Activated T-helper 1 cell treated with anti-CD3 and anti-CD28 coated beads, Interleukin-2, amount 50 U/mL, for 16 hours (primary cell): ENCODE results near the gene KATNAL1.
A peak's percentile ranks its signal among the peaks of the same experiment; 100 is the strongest.

Experiments used
- DNase-seq, 2 donors: peaks; one replicate each; pipeline ENCODE4 v3.0.0-alpha.2; 2020; ENCODE audit warnings: low read depth in 1 of 2, low spot score in 1 of 2

Gene KATNAL1

DNA sequence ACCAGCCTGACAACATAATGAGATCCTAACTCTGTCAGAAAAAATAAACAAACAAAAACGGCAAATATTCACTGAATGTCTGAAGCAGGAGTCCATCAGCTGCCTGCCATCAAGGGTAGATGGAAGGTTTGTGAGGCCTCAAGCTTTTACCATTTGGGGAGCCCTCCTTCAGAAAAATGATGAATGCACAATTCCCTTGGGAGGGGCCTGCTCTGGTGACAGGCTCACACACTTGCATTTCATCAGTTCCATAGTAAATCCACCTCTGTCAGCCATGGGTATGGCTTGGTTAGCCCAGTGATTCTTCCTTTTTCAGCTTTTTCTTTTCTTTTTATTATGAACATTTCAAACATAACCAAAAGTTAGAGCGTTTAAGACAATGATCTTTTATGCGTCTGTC lies 26.3 kb upstream of the KATNAL1 start:
- DNase-seq: no peak

DNA sequence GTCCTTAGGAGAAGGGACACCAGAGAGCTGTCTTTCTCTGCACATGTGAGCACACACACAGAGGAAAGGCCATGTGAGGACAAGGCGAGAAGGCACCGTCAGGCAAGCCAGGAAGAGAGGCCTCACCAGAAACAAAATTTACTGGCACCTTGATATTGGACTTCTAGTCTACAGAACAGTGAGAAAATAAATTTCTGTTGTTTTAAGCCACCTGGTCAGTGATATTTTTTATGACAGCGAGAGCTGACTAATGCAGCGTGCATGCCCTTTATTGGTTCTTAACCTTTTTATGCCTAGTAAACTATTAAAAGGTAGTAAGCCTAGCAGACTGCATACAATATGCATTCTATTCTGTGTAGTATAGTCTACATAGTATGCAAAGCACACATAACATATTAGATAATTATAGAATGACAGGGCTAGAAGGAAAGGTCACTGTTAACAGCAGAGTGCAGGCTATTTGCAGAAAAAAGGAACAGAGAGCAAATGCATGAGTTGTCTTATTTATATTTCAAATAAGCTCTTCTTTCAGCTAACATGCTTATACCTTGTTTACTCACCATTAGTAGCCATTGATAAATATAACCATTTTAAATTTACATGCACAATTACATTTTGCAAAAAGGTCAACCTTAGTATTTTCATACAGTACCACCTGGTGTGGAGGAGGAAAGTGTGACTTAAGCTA lies 25.2 kb upstream of the KATNAL1 start:
- DNase-seq: no peak

DNA sequence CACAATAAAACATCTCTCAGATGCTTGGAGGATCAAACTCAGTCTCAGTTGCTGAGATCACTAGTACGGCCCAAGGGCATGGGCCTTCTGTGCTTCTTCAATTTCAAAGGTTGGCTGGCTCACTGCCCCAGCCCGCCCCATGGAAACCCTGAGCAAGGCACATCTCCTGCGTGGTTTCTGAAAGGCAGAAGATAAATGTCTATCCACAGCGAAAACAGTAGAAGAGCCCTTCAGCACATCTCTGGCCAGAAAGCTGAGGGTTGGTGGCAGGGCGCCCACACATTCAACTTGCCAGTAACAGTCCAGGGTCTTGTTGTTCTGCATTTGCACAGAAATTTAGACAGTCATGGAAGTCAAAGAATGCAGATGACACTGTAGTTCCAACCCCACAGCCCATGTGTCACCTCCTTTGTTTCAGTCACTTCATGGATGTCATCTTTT lies 24.0 kb upstream of the KATNAL1 start:
- no peak for DNase-seq

DNA sequence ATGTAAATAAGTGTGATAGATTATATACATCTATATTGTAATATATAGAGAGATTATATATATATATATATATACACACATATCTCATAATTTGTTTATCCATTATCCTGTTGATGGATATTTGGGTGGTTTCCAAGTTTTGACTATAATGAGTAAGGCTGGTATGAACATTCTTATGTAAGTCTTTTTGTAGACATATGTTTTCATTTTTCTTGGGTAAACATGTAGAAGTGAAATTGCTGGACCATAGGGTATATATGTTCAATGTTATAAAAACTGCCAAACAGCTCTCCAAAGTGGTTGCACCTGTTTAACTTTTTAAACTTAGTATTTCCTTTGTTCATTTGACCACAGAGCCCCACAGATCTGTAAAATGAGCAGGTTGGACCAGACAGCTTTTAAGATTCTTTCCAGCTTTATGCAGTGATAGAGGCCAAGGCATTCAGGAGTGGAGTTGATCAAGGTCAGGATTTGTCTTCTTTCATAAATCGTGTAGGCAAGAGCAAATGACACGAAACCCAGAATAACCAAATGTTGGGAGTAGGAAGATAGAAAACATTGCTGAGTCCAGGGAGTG lies 21.7 kb upstream of the KATNAL1 start:
- no peak for DNase-seq

DNA sequence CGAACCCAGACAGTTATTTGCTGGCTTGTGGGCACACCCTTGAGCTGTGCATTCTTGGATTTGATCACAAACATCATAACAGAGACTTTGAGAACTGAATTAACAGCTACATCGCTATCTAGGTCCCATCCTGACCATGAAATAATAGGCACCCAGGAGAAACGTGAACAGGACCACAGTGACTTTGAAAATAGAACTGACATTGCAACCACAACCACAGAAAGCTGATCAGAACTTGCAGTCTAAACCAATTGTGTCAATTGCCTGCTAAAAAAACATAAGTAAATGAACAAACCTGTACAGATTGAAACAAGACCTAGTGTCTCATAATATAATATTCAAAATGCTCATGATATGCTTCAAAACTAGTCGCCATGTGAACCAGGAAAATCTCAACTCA lies 18.3 kb upstream of the KATNAL1 start:
- DNase-seq: no peak

GRCh38 chr13:30323524-30323923 lies 16.2 kb upstream of the KATNAL1 start:
- no peak for DNase-seq

DNA sequence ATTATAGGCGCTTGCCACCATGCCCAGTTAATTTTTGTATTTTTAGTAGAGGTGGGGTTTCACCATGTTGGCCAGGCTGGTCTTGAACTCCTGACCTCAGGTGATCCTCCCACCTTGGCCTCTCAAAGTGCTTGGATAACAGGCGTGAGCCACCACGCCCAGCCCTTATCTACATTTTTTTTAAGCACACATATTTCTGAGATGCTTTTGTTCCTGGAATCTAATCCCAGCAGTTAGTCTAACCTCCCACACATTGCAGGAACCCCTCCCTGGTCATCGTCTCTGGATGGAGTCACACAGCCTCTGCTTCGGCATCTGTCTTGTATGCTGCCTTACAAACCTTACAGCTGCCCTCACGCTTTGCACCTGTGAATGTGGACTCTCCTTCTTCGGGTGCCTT lies 15.1 kb upstream of the KATNAL1 start:
- no peak for DNase-seq

DNA sequence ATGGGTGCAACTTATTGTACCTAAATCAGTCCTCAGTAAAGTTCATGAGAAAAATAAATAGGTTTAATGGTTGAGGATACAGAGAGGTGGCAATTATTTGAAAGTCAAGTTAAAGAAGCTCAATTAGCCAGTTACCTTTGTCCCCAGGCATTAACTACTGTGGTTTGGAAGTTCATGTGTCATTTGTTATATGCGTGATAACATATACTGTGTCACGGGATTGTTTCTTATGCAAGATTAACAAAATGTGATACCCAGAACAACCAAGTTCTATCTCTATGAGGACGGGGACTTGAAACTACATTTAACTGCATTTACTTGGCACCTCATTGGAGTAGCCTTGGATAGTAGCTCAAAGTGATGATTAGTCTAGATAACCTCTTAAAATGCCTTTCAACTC lies 13.9 kb upstream of the KATNAL1 start:
- no peak for DNase-seq

GRCh38 chr13:30319655-30320054 lies 12.3 kb upstream of the KATNAL1 start:
- no peak for DNase-seq

- DNase-seq: no peak
These were observed 11.8 kb upstream of the KATNAL1 start for GRCh38 chr13:30319130-30319529.

DNA sequence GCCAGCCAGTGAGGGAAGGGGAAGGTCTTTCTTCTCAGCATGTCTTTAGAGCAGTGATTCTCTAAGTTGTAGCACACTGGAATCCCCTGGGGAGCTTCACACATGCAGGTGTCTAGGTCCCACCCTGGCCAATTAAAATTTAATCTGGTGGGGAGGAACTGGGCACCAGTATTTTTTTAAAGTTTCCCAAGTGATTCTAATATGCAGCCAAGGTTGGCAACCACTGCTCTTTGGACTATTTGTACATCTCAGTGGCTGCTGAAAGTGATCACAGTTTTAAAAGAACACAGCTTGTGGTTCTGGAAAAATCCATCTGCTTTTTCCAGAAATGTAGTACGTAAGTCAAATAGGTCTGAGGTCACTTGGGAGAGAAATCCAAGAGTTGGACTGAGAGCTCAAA lies 10.7 kb upstream of the KATNAL1 start:
- no peak for DNase-seq

DNA sequence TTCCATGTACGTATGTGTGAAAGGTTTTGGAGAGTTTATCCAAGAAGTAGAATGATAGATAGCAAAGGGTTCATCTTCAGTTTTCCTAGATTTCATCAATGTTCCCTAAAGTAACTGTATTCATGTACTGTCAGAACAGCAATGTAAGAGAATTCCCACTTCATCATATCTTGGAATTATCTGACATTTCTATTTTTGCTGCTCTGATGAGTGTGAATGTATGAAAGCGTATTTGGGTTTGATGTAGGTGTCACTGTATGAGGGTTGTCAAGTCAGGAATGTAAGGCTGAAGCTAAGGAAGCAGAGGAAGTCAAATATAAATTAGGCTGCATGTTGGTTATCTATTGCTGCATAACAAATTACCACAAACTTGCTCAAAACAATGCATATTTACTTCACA lies 7.2 kb upstream of the KATNAL1 start:
- DNase-seq: no peak

DNA sequence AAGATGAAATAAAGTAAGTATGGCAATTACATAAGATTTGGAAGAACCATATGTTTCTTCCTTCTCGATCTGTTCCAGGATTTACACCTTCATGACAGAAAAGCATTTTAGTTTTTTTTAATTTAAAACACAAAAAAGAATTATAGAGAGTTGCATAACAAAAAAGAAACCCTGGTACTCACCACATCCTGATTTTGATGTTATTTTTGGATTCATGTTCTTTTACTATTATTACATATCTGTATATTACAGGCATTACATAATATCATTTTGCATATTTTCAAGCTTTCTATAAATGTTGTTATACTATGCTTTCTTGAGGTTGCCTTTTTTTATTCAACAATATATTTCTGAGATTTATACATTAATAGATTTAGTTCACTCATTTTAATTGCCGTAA lies 6.7 kb upstream of the KATNAL1 start:
- no peak for DNase-seq

DNA sequence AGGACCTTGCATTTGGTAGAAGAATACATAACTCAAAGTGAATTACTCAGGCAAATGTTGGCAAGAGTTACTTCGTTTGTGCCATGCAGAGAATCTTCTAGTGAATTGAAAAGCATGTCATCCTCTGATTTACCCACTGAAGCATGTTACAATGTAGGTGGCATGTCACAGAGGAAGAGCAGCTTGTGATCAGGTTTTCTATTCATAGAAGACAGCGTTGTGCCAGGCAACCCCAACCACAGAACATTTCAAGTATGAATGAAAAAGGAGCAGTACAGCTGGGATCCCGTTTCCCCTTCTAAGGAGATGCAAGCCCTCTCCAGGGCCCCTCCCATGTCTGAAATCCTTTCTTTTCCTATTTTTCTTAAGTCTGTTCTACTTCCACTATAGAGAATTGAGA lies 6.0 kb upstream of the KATNAL1 start:
- DNase-seq: no peak

GRCh38 chr13:30312904-30313303 lies 5.6 kb upstream of the KATNAL1 start:
- no peak for DNase-seq

DNA sequence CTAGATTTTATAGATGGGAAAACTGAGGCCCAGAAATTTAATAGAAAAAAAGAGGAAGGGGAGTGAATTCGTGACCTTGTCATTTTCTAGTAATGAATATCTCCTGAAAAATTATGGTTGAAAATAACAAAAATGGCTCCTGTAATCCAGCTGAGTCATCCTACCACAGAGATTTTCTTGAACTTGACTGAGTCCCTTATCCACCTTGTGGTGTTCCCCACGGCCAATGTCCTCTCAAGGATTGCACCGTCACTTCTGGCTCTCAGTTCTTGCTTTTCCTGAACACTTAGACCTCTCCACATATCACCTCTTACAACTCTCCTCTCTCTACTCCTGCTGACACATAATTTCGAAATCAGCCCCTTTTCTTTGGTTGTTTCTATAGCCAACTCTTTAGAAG lies 1.2 kb upstream of the KATNAL1 start:
- no peak for DNase-seq

GRCh38 chr13:30307971-30308290 lies 580 bp upstream of the KATNAL1 start:
- no peak for DNase-seq

DNA sequence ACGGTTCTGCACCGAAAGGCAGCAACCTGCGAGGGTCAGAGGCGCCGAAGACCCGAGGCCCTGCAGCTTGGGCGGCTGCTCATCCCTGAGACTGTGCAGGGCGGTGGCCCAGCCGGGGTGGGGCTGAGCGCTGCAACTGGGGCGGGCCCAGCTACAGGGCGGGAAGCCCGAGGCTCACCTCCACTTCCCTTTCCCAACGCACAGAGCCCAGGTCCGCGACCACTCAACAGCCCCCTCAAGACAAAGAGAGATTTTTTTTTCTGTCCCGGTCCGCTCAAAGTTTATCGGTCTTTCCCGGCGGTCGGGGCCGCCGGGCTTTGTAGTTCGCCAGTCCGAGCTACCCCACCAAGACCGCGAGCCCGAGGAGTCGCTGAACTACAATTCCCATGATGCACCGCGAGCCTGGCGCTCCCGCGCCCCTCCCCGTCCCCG lies 573 bp downstream of the KATNAL1 start:
- DNase-seq: peak; percentile 74 to 83

GRCh38 chr13:30305456-30305970 lies 1.8 kb downstream of the KATNAL1 start:
- no peak for DNase-seq

DNA sequence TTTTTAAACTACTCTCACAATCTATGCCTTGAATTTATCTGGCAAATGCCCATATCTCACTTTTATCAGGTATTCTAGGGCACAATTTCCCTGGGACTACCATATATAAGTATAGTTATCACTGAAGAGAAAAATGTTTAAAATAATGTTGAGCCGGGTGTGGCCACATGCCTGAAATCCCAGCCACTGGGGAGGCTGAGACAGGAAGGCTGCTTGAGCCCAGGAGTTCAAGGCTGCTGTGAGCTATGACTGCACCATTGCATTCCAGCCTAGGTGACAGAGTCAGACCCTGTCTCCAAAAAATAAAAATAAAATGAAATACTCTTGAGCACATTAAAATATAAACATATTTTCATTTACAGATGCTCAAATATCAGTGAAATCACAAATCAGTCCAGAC lies 4.1 kb downstream of the KATNAL1 start:
- no peak for DNase-seq

DNA sequence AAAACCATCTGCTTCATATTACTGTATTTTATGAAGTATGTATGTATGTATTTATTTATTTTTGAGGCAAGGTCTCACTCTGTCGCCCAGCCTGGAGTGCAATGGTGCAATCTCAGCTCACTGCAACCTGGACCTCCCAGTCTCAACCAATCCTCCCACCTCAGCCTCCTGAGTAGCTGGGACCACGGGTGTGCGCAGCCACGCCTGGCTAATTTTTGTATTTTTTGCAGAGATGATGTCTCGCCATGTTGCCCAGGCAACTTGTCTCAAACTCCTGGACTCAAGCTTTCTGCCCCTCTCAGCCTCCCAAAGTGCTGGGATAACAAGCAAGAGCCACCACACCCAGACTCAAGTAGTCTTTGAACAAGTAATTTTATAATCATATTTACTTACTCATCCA lies 5.5 kb downstream of the KATNAL1 start:
- DNase-seq: no peak

DNA sequence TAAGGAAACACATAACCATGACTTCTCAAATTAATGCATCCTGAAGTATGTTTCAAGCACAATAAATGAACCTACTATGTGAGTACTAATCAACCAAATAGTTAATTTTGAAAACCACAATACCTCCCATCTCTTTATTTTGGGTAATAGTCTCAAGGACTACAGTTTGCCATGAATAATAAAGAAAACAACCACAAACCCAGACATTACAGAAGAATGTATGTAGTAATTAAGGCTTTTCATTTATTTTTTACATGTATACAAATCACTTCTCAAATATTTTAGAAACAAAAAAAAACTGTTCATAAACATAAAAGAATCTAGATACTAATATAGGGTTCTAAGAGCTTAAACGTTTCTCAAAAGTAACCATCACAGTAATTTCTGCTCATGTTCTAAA lies 6.8 kb downstream of the KATNAL1 start:
- no peak for DNase-seq

DNA sequence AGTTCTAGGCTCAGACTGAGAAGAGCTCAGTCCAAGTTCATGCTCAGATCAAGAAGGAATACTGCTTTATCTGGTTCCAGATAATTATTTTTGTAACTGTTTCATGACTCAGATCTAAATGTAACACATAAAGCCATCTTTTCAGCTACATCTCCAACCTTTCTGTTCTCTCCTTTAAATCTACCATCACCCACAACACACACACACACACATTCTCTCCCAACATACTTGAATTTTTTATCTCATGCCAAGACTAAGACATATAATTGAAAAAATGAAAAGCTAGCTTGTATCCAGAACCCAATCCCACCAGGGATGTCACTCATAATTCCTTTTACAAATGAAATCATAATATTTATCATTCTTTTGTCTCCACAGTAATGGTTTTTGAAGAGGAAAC lies 7.6 kb downstream of the KATNAL1 start:
- no peak for DNase-seq
